GM23338 (cell line): ENCODE measurements around the gene C16orf74.

Experiments
- CREB1 ChIP-seq: fragments of 250-450 bp; sonication (Bioruptor Pico); IDR thresholded peaks from 2 replicates; pipeline ENCODE4 v1.5.0; 2020; ENCODE audit warnings: low read depth, mild to moderate bottlenecking, moderate library complexity
- EZH2 ChIP-seq: fragments of 200-600 bp; sonication (generic); IDR thresholded peaks from one replicate; pipeline ENCODE4 v1.8.0; 2017; ENCODE audit warnings: antibody characterized with exemption, mild to moderate bottlenecking, low read depth; ENCODE audit not compliant: unreplicated experiment
- EZH2phosphoT487 ChIP-seq: fragments of 200-600 bp; sonication (generic); IDR thresholded peaks from one replicate; pipeline ENCODE4 v1.8.1; 2018; ENCODE audit warnings: antibody characterized with exemption; ENCODE audit not compliant: unreplicated experiment
- JUNB ChIP-seq: IDR thresholded peaks from one replicate; pipeline ENCODE4 v1.6.1; 2016; ENCODE audit warnings: antibody characterized with exemption; ENCODE audit not compliant: unreplicated experiment
- POLR2AphosphoS5 ChIP-seq: IDR thresholded peaks from 2 replicates; pipeline ENCODE4 v1.6.1; 2016; ENCODE audit warnings: antibody characterized with exemption, low read depth
- STAT1 ChIP-seq: IDR thresholded peaks from one replicate; pipeline ENCODE4 v1.6.1; 2016; ENCODE audit warnings: antibody characterized with exemption; ENCODE audit not compliant: unreplicated experiment
- TF ChIP-seq, protein P1 (sequence below), 2 experiments: fragments of 200-600 bp in 1 of 2; sonication (generic) in 1 of 2; conservative IDR thresholded peaks; 2 replicates each; pipeline versions ENCODE4 v1.5.1 to v1.6.1; 2016 to 2017; ENCODE audit warnings: antibody characterized with exemption in 2 of 2, low read depth in 2 of 2, mild to moderate bottlenecking in 2 of 2, moderate library complexity in 1 of 2

DNA sequence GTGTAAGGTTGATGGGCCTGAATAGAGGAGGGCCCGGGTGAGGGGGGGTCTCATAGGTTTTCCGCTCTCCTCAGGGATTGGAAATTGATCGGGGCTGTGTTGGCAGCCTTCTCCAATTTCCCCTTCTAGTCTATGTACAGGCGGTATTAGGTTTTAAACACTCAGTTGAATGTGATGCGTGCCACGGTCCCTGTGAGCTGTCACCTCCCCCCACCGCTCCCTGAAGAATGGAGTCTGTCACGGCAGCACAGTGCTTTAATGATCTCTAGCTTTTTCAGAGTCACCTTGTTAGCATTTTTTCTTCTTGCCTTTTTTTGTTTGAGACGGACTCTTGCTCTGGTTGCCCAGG, 49.4 kb upstream of the C16orf74 start:
- TF ChIP-seq POLR2AphosphoS5 (no peak), STAT1 (no peak), EZH2phosphoT487 (no peak), EZH2 (no peak), JUNB (no peak), CREB1 (CRISPR knock-in tag) (no peak)
- TF ChIP-seq, protein P1, sequence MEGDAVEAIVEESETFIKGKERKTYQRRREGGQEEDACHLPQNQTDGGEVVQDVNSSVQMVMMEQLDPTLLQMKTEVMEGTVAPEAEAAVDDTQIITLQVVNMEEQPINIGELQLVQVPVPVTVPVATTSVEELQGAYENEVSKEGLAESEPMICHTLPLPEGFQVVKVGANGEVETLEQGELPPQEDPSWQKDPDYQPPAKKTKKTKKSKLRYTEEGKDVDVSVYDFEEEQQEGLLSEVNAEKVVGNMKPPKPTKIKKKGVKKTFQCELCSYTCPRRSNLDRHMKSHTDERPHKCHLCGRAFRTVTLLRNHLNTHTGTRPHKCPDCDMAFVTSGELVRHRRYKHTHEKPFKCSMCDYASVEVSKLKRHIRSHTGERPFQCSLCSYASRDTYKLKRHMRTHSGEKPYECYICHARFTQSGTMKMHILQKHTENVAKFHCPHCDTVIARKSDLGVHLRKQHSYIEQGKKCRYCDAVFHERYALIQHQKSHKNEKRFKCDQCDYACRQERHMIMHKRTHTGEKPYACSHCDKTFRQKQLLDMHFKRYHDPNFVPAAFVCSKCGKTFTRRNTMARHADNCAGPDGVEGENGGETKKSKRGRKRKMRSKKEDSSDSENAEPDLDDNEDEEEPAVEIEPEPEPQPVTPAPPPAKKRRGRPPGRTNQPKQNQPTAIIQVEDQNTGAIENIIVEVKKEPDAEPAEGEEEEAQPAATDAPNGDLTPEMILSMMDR (conservative IDR thresholded peaks at IDR 0.05; ENCODE audit: low read depth in 2 of 2): no peak
